Measurements from ENCODE around the gene PHF14.

Gene PHF14

GRCh38 chr7:11109659-11110058 lies 136.0 kb downstream of the PHF14 start:
- DNase-seq, result no peak

- no peak for DNase-seq
These were observed 146.5 kb downstream of the PHF14 start for GRCh38 chr7:11120068-11120664.

- DNase-seq, result no peak
These were observed 147.1 kb downstream of the PHF14 start for GRCh38 chr7:11120675-11121220.

- no peak for DNase-seq
These were observed 151.3 kb downstream of the PHF14 start for GRCh38 chr7:11124856-11125559.

- no peak for DNase-seq
These were observed 153.6 kb downstream of the PHF14 start for GRCh38 chr7:11127114-11127785.

GRCh38 chr7:11127988-11128387 lies 154.3 kb downstream of the PHF14 start:
- no peak for DNase-seq

- no peak for DNase-seq
These were observed 154.8 kb downstream of the PHF14 start for GRCh38 chr7:11128498-11128897.

- no peak for DNase-seq
These were observed 156.3 kb downstream of the PHF14 start for GRCh38 chr7:11130012-11130411.

GRCh38 chr7:11130601-11131000 lies 156.9 kb downstream of the PHF14 start:
- DNase-seq, result no peak

GRCh38 chr7:11133436-11133959 lies 159.8 kb downstream of the PHF14 start:
- no peak for DNase-seq

- no peak for DNase-seq
These were observed 161.9 kb downstream of the PHF14 start for GRCh38 chr7:11135573-11135972.

GRCh38 chr7:11141541-11141940 lies 167.9 kb downstream of the PHF14 start:
- DNase-seq, result no peak

GRCh38 chr7:11153694-11154093 lies 180.0 kb downstream of the PHF14 start:
- DNase-seq, result no peak

GRCh38 chr7:11155883-11156282 lies 182.2 kb downstream of the PHF14 start:
- no peak for DNase-seq

GRCh38 chr7:11161499-11161898 lies 187.8 kb downstream of the PHF14 start:
- DNase-seq, result no peak

GRCh38 chr7:11163220-11163619 lies 189.5 kb downstream of the PHF14 start:
- DNase-seq, result no peak

- no peak for DNase-seq
These were observed 192.4 kb downstream of the PHF14 start for GRCh38 chr7:11166051-11166450.

- DNase-seq, result no peak
These were observed 195.0 kb downstream of the PHF14 start for GRCh38 chr7:11168650-11169170.

GRCh38 chr7:11170175-11170574 lies 196.5 kb downstream of the PHF14 start:
- DNase-seq, result no peak

GRCh38 chr7:11170863-11171568 lies 197.3 kb downstream of the PHF14 start:
- DNase-seq, result no peak

- no peak for DNase-seq
These were observed 198.0 kb downstream of the PHF14 start for GRCh38 chr7:11171569-11172192.

GRCh38 chr7:11172835-11173234 lies 199.2 kb downstream of the PHF14 start:
- DNase-seq, result no peak

Measured in stimulated activated CD8-positive, alpha-beta memory T cell treated with anti-CD3 and anti-CD28 coated beads, Interleukin-4, amount 100 ng/mL, for 48 hours (primary cell).